Measurements from ENCODE around the gene IFIT1B.

The IFIT1B gene

DNA sequence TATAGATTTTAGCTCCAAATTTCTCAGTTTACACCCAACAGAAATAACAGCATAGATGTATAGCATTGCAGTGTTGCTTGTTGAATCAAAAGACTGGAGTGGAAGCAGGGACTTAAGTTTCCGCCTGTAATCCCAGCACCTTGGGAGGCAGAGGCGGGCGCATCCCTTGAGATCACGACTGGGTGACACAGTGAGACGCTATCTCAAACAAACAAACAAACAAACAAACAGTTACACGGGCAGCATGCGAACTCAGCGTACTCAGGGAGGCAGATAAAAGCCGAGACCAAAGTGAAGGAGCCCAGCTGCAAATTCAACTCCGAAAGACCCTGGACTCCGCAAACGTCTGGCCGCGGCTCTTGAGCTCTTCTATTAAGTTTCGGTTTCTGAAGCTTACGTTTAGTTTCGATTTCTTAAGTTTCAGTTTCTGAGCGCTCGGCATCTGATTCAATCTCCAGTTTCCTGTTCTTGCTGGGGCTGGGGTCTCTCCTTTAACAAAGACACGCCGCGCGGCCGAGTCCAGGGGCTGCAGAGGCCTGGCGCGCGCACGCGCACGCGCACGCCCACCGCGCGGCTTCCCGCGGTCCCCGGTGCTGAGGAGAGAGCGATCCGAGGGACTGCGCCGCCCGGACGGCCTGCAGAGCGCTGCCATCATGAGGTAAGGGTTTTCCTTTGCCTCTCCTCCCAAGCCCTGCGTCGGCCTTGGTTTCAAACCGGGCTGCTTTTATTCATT, 36.5 kb downstream of the IFIT1B start, which contains the start of gene IFIT5:
TSS of gene IFIT5 (plus strand) at position 423 of the 733 bp plus-strand sequence. CDS start at position 654, 231 bp downstream.
- peak; percentile 47 for DNase-seq (ENCODE audit: low read depth)

- peak; percentile 43 for DNase-seq (ENCODE audit: low read depth)
Measured at GRCh38 chr10:89414879-89415821, 37.3 kb downstream of the IFIT1B start.

- DNase-seq (ENCODE audit: low read depth) = no peak
Measured at GRCh38 chr10:89416465-89416864, 38.6 kb downstream of the IFIT1B start.

DNA sequence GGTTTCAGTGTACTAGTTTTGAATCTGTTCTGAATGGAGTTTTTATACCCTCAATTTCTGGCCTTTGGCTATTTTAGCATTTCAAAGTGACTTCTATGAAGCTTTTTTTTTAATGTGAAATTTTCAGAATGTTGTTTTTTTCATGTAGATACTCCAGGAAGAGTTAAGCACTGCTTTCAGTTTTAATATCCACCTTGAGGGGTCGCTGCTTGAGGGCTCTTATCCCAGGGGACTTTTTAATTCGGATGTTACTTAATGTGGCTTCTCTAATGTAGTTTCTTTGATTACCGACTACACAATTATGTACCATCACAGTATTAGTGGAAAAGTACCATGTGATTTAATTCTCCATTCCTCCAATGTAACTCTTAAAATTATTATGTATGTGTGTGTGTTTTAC, 41.7 kb downstream of the IFIT1B start:
- no peak for DNase-seq (ENCODE audit: low read depth)

DNA sequence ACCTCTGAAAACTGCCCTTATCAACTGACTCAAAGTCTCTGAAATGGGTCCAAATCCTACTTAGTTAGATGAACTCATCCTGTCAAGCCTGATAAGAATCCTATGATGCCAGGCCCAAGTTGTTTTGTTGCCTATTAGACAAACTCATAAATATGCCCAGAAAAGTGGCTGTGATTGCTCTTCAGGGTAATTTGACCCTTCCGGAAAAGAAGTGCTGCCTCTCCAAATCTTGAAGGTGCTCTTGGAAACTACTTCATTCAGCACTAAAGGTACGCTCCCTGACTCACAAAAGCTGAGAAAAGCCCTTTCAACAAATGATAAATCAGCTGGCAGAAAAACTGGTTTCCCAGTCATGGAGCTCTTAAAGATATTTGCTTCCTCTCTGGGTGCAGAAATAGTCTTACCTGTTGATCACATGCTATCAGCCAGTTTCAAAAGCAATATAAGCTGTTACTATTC, 43.2 kb downstream of the IFIT1B start:
- DNase-seq (ENCODE audit: low read depth) = no peak

DNA sequence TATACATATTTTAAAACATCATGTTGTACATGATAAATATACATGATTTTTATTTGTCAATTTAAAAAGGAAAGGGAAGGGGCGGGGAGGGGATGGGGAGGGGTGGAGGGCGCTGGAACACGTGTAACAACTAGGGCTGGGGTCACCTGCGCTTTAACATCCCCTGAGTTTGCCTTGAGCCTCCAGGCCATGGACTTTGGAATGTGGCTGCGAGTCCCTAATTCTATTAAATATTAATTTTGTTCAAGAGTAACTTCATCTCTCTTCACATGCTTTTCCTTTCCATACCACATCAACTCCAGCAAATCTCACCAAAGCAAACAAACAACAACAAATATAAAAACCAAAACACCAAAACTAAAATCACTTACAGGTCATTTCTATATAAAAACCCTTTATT, 47.1 kb downstream of the IFIT1B start:
- DNase-seq (ENCODE audit: low read depth) = no peak

DNA sequence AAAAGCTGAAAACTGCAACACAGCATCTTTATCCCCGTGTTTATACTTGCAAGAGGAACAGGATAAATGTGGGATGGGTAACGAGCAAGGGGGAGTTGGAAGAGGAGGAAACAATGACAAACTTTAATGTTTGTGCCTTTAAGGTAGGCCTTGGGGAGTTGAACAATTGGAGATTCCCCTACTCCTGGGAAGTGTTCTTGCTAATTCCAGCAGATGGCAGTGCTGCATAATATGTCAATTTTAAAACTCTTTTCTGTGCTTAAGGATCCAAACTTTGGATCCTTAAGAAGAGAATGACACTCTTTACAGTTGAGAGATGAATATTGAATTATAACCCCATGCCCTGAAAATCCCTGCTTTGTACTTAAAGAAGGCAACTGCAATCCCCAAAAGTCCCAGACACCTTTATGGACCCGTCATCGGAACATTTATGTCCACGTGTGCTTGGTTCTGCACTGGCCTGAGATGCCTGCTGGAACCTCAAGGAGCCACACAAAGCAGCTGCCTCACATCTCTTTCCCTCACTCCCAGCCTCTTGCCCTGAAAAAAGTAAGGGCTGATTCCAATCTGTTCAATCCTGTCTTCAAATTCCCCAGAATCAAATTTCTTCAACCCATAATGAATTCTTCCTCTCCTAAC, 48.5 kb downstream of the IFIT1B start:
- peak; percentile 40 for DNase-seq (ENCODE audit: low read depth)

- peak; percentile 80 for DNase-seq (ENCODE audit: low read depth)
Measured at GRCh38 chr10:89427629-89428028, 49.8 kb downstream of the IFIT1B start.

GRCh38 chr10:89428877-89429276, 51.0 kb downstream of the IFIT1B start:
- DNase-seq (ENCODE audit: low read depth) = no peak

DNA sequence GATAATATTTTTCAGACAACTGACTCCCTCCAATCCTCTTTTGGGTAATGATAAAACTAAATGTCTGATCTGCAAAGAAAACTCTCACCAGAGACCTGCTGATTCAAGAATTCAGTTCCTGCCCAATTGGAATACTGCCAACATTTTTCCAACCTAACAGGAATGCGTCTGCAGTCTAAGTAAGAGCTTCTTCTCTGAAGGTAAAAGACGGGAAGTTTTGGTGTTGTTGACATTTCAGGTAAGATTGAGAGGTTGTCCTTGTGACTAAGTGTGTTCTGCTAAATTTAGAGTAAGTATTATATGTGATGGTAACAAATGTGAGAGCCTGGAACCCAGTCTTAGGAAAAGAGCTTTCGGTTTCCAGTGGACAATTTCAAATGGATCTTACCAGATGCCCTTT, 54.1 kb downstream of the IFIT1B start:
- DNase-seq (ENCODE audit: low read depth) = no peak
